GM23248 (cell line): Measurements from ENCODE around the gene NFATC2.

Experiments
- EZH2 ChIP-seq: fragments of 200-600 bp; sonication (generic); IDR thresholded peaks from 2 replicates; pipeline ENCODE4 v1.6.1; 2018; ENCODE audit warnings: antibody characterized with exemption, mild to moderate bottlenecking; ENCODE audit not compliant: insufficient read depth, poor library complexity, severe bottlenecking
- EZH2phosphoT487 ChIP-seq: fragments of 200-600 bp; sonication (generic); IDR thresholded peaks from 2 replicates; pipeline ENCODE4 v1.6.1; 2018; ENCODE audit warnings: antibody characterized with exemption, moderate library complexity, mild to moderate bottlenecking, low read depth; ENCODE audit not compliant: insufficient read depth

DNA sequence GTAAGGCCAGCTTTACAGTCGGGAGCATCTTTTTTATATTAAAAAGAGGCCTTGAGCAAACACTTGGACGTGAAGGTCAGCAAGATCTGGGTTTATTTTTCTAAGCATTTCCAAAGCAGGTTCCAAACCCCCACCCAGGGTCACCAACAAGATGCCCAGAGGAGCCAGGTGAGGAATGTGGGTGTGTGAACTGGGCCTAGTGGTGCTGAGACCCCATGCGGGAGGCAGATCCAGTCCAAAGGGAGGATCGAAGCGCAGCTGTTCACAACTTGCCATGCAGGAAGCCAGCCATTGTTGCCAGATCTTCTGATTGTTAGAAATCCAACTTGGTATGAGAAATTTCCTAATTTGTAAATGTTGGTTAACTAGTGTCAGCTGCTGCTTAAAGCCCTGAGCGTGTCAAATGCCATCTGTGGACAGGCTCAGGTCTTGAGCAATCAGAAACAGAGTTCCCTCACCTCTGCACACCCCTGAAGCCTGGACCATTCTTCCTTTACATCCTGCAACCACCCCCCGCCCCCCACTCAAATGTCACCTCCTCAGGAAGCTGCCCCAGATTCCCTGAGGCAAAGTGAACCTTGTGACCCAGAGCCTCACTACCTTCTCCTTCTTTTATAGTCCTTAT is 46.5 kb downstream of the NFATC2 start:
- TF ChIP-seq EZH2 (no peak), EZH2phosphoT487 (no peak)
